Gastroesophageal sphincter (tissue), 4 donors: Measurements from ENCODE around the gene NMUR1. TPM values are rescaled to one million over a fixed set of nuclear protein-coding genes. Genes with fewer than 3 reads are reported as not detected.
"Not testable (repeated sequence)": the region's sequence is repeated elsewhere in the genome, so short reads cannot be mapped to it uniquely, and the experiment has no call there.

Source experiments
- ATAC-seq: fragments of 150-250 bp; one replicate; pipeline ENCODE4 v1.9.1; 2016; ENCODE audit warnings: mild to moderate bottlenecking, moderate library complexity
- H3K27ac ChIP-seq, 4 donors: fragments of 200-600 bp; sonication (generic) in 3 of 4; 1 replicate in 3 of 4; 2 replicates in 1 of 4; pipeline ENCODE4 v1.5.1; 2016 to 2019
- H3K27me3 ChIP-seq: fragments of 200-600 bp; sonication (generic); one replicate; pipeline ENCODE4 v1.5.1; 2019
- H3K36me3 ChIP-seq, 2 donors: fragments of 200-600 bp; sonication (generic); one replicate each; pipeline ENCODE4 v1.5.1; 2019; ENCODE audit warnings: control low read depth in 1 of 2
- H3K4me1 ChIP-seq, 3 donors: fragments of 200-600 bp; sonication (generic); 1 replicate in 2 of 3; 2 replicates in 1 of 3; pipeline ENCODE4 v1.5.1; 2016 to 2019; ENCODE audit warnings: control low read depth in 2 of 3
- H3K4me3 ChIP-seq, 2 donors: fragments of 200-600 bp; sonication (generic); one replicate each; pipeline ENCODE4 v1.5.1; 2019; ENCODE audit warnings: mild to moderate bottlenecking in 1 of 2, moderate library complexity in 1 of 2
- H3K9me3 ChIP-seq, 3 donors: fragments of 200-600 bp; sonication (generic); one replicate each; pipeline ENCODE4 v1.5.1; 2017 to 2019; ENCODE audit warnings: control low read depth in 2 of 3
- EP300 ChIP-seq: sonication (generic); formaldehyde crosslinking; IDR thresholded peaks from one replicate; pipeline ENCODE4 v1.6.1; 2017; ENCODE audit warnings: antibody characterized with exemption, mild to moderate bottlenecking
- POLR2A ChIP-seq, 2 donors: fragments of 450-650 bp; IDR thresholded peaks; one replicate each; pipeline ENCODE4 v1.6.1; 2017; ENCODE audit warnings: antibody characterized with exemption in 2 of 2, mild to moderate bottlenecking in 2 of 2, moderate library complexity in 1 of 2
- POLR2AphosphoS5 ChIP-seq: sonication (generic); formaldehyde crosslinking; IDR thresholded peaks from one replicate; pipeline ENCODE4 v1.6.1; 2017; ENCODE audit warnings: antibody characterized with exemption
- WGBS, 2 donors: methylation state at CpG; one replicate each; pipeline ENCODE4 v1.1.5; 2018; ENCODE audit warnings: low coverage in 1 of 2; 5-methylcytosine and 5-hydroxymethylcytosine counted together
- total RNA-seq, 4 donors: library from RNA; depleted of rRNA; stranded (reverse); fragments of >200 nt; gene quantifications; one replicate each; pipeline ENCODE4 v1.1.0, GENCODE V29; 2016
- TF ChIP-seq, protein P1 (sequence below), 4 experiments: fragments of 200-600 bp in 2 of 4; fragments of 450-650 bp in 2 of 4; sonication (generic) in 1 of 4; IDR thresholded peaks; one replicate each; pipeline ENCODE4 v1.5.1; 2017 to 2019; ENCODE audit warnings: antibody characterized with exemption in 4 of 4, mild to moderate bottlenecking in 2 of 4, moderate library complexity in 2 of 4

NMUR1 gene
- total RNA-seq, 4 donors from 2014 or later: 2.2 to 7.0 (median 4.7) TPM

DNA sequence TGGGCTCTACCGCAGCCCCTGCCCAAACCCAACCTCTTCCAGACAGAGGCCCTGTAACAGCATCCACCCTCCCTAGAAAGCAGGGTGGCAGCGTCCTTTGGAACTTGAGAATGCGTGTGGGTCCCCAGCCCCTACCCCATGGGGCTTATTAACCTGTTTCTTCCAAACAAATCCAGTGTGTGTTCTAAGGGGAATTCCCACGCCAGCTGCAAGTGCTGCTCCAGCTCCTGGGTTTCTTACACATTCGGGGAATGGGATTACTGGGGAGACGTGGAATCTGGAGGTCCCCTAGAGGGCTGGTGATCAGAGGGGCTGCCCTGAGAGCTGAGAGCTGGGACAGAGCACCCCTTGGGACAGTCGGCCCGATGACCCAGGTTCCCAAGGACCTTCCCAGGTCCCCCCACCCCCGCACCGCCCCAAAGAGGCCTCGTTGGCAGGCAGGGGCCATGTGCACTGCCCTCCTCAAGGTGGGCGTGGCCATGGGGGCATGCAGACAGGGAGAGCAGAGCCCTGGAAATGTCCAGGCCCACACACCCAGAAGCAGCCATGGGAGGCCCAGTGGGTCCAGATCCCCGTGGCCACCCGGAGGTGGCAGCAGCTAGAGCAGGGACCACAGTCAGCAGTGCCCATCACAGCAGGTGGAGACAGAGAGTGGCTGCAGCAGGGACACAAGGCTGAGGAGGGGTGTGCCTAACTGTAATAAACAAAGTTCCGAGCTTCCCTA, 43.6 kb upstream of the NMUR1 start:
- Histone ChIP-seq H3K4me3 (no peak overlapping the region), H3K27me3 (no peaks in the 10 kb centered on the region), H3K9me3 (no peaks in the 10 kb centered on the region), H3K4me1 (peaks cover 0 to 4% (median 0%) of the 10 kb centered on the region in 3 donors), H3K36me3 (no peaks in the 10 kb centered on the region), H3K27ac (no peak overlapping the region)
- no peak for ATAC-seq
- TF ChIP-seq POLR2A (IDR thresholded peaks at IDR 0.05) (no peak), POLR2AphosphoS5 (no peak), EP300 (no peak)
- TF ChIP-seq, protein P1, sequence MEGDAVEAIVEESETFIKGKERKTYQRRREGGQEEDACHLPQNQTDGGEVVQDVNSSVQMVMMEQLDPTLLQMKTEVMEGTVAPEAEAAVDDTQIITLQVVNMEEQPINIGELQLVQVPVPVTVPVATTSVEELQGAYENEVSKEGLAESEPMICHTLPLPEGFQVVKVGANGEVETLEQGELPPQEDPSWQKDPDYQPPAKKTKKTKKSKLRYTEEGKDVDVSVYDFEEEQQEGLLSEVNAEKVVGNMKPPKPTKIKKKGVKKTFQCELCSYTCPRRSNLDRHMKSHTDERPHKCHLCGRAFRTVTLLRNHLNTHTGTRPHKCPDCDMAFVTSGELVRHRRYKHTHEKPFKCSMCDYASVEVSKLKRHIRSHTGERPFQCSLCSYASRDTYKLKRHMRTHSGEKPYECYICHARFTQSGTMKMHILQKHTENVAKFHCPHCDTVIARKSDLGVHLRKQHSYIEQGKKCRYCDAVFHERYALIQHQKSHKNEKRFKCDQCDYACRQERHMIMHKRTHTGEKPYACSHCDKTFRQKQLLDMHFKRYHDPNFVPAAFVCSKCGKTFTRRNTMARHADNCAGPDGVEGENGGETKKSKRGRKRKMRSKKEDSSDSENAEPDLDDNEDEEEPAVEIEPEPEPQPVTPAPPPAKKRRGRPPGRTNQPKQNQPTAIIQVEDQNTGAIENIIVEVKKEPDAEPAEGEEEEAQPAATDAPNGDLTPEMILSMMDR (IDR thresholded peaks at IDR 0.05): no peak
- WGBS, 2 donors: 69% methylated on average over 5 of the region's 15 CpGs; no CpG with 5 or more reads in 1 of the 2 donors

DNA sequence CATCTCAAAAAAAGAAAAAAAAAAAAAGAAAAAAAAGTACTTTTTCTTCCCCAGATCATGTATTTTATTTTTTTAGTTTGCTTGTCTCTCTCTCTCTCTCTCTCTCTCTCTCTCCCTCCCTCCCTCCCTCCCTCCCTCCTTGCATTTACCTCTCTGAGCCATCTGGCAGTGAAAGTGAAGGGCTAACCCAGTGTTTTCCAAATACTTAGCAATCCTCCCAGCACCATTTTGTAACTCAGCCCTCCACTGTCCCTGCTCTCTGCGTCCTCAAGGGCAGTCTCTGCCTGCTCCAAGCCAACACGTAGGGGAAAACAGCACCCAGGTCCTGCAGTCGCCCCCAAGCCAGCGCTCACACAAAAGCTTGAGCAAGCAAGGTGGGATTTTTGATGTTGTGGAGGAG, 42.9 kb upstream of the NMUR1 start:
- no peak overlapping the region for H3K4me3 ChIP-seq
- no peaks in the 10 kb centered on the region for H3K36me3 ChIP-seq
- H3K27me3 ChIP-seq: no peaks in the 10 kb centered on the region
- H3K9me3 ChIP-seq: no peaks in the 10 kb centered on the region
- no peak for TF ChIP-seq POLR2AphosphoS5
- TF ChIP-seq, protein P1 (IDR thresholded peaks at IDR 0.05): no peak
- TF ChIP-seq POLR2A (IDR thresholded peaks at IDR 0.05): no peak
- no peak for TF ChIP-seq EP300
- no peak overlapping the region for H3K27ac ChIP-seq
- peaks cover 0 to 4% (median 0%) of the 10 kb centered on the region in 3 donors for H3K4me1 ChIP-seq
- ATAC-seq: no peak
- WGBS, 2 donors: no CpG with 5 or more reads among the region's 4 CpGs

DNA sequence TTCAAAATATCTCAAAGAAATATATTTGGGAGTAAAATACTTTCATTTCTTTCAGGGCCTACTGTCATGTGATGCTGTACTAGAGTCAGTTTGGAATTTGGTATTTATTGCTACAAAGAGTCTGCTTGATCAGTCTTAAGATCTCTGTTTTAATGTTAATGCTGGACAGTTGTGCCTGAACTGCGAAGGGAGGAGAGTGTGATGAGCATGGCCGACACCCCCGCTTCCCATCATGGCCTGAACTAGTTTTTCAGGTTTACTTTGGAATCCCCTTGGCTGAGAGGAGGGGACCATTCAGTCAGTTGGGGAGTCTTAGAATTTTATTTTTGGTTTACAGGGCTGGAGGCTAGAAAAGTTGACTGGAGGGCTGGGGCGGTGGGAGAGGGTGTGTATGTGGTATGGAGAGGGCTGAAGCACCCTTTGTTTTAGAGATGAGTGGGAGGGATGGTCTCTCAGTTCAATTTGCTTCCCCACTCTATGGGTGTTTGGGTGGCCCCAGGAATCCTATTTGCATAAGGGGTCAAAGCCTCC, 41.5 kb upstream of the NMUR1 start:
- H3K4me3 ChIP-seq: no peak overlapping the region
- no peaks in the 10 kb centered on the region for H3K36me3 ChIP-seq
- peaks cover 0 to 4% (median 0%) of the 10 kb centered on the region in 3 donors for H3K4me1 ChIP-seq
- no peak overlapping the region for H3K27ac ChIP-seq
- no peaks in the 10 kb centered on the region for H3K27me3 ChIP-seq
- no peaks in the 10 kb centered on the region for H3K9me3 ChIP-seq
- TF ChIP-seq, protein P1 (IDR thresholded peaks at IDR 0.05): no peak
- TF ChIP-seq POLR2A (IDR thresholded peaks at IDR 0.05) (no peak), EP300 (no peak), POLR2AphosphoS5 (no peak)
- 91% methylated on average over 4 of the region's 4 CpGs; no CpG with 5 or more reads in 1 of the 2 donors for WGBS, 2 donors
- no peak for ATAC-seq

DNA sequence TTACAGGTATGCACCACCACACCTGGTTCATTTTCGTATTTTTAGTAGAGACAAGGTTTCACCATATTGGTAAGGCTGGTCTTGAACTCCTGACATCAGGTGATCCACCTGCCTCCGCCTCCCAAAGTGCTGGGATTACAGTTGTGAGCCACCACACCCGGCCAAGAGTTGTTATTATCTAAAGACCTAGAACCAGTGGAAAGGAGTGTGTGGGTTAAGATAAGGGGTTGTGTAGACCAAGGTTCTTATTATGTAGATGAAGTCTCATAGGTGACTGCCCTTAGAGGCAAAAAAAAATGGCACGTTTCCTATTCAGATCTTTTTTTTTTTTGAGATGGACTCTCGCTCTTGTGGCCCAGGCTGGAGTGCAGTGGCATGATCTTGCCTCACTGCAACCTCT, 40.7 kb upstream of the NMUR1 start:
- H3K36me3 ChIP-seq, H3K9me3 ChIP-seq, ATAC-seq, H3K4me3 ChIP-seq, H3K4me1 ChIP-seq, H3K27ac ChIP-seq, H3K27me3 ChIP-seq: not testable (repeated sequence)
- WGBS, 2 donors: 84 to 100% methylated on average over 2 to 5 of the region's 5 CpGs

DNA sequence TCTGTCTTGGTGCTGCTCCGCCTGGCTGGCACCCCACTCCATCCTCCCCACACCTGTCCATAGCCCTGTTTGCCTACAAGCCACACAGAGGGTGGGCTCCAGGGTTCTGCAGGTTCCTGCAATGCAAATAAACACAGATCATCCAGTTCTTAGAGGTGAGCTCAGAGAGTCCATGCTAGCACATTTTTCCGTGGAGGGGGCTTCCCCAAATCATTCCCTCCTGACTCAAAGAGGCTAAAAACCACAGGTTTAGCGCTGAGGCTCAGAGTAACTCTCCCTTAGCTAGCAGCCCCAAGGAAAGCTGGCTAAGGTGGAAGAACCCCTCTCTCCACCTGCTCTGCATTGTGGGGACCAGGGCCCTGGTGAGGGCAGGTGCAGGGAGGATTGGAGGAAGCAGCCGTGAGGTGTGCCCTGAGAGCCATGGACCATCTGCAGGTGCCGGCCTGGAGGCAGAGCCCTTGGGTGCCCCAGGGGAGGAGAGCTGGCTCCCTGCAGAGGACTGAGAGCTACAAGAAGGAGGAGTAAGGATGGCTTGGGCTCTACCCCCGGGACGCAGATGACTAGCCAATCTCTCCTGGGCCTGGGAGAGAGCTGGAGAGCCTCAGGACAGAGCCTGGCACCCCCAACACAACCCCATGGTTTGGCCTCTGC, 38.7 kb upstream of the NMUR1 start:
- H3K4me1 ChIP-seq: peaks cover 0 to 4% (median 0%) of the 10 kb centered on the region in 3 donors
- H3K9me3 ChIP-seq: no peaks in the 10 kb centered on the region
- no peak overlapping the region for H3K4me3 ChIP-seq
- H3K27me3 ChIP-seq: no peaks in the 10 kb centered on the region
- no peak for ATAC-seq
- TF ChIP-seq, protein P1 (IDR thresholded peaks at IDR 0.05): no peak
- TF ChIP-seq POLR2A (IDR thresholded peaks at IDR 0.05): no peak
- no peak for TF ChIP-seq POLR2AphosphoS5
- no peak for TF ChIP-seq EP300
- no peaks in the 10 kb centered on the region for H3K36me3 ChIP-seq
- no peak overlapping the region for H3K27ac ChIP-seq
- WGBS, 2 donors: 60 to 100% methylated on average over 1 to 2 of the region's 7 CpGs
